Neuronal stem cell (in vitro differentiated cells): ENCODE results near the gene PCDHA6.

Source experiments
- DNase-seq: peaks from one replicate; pipeline ENCODE4 v3.0.0-alpha.2; 2013; ENCODE audit warnings: low spot score
- H2AFZ ChIP-seq: one replicate; pipeline ENCODE4 v1.6.1; 2013; ENCODE audit warnings: mild to moderate bottlenecking, low read length, inconsistent platforms
- H2AK5ac ChIP-seq: 2 replicates; pipeline ENCODE4 v1.6.1; 2013; ENCODE audit warnings: low read depth, mild to moderate bottlenecking, inconsistent platforms, low read length, moderate library complexity, mixed read lengths
- H2BK120ac ChIP-seq: 2 replicates; pipeline ENCODE4 v1.6.1; 2013; ENCODE audit warnings: low read depth, mild to moderate bottlenecking, inconsistent platforms, low read length, moderate library complexity, mixed read lengths
- H2BK12ac ChIP-seq: one replicate; pipeline ENCODE4 v1.6.1; 2013; ENCODE audit warnings: low read length, inconsistent platforms
- H2BK15ac ChIP-seq: 2 replicates; pipeline ENCODE4 v1.6.1; 2013; ENCODE audit warnings: mild to moderate bottlenecking, low read length, inconsistent platforms, mixed read lengths
- H2BK5ac ChIP-seq: one replicate; pipeline ENCODE4 v1.6.1; 2013; ENCODE audit warnings: inconsistent platforms, mild to moderate bottlenecking, low read length, moderate library complexity
- H3K14ac ChIP-seq: one replicate; pipeline ENCODE4 v1.6.1; 2013; ENCODE audit warnings: low read length, inconsistent platforms
- H3K18ac ChIP-seq: 2 replicates; pipeline ENCODE4 v1.6.1; 2013; ENCODE audit warnings: low read length, inconsistent platforms
- H3K23ac ChIP-seq: 2 replicates; pipeline ENCODE4 v1.6.1; 2013; ENCODE audit warnings: low read depth, mild to moderate bottlenecking, mixed read lengths, low read length, inconsistent platforms; ENCODE audit not compliant: poor library complexity
- H3K27ac ChIP-seq: replicated peaks from 3 replicates; pipeline ENCODE4 v1.5.1; 2013; ENCODE audit warnings: low read length, inconsistent platforms
- H3K27me3 ChIP-seq, 3 experiments: 2 replicates each; pipeline ENCODE4 v1.6.1; 2013; ENCODE audit warnings: low read length in 3 of 3, mild to moderate bottlenecking in 2 of 3, inconsistent platforms in 1 of 3, low read depth in 1 of 3, mixed read lengths in 1 of 3, moderate library complexity in 1 of 3; ENCODE audit not compliant: control insufficient read depth in 3 of 3, insufficient read depth in 3 of 3
- H3K36me3 ChIP-seq, 2 donors: replicated peaks in 1 of 2; 2 replicates each; pipeline ENCODE4 v1.6.1; 2013; ENCODE audit warnings: low read length in 2 of 2; ENCODE audit not compliant: control insufficient read depth in 2 of 2, insufficient read depth in 2 of 2
- H3K4ac ChIP-seq: 2 replicates; pipeline ENCODE4 v1.6.1; 2013; ENCODE audit warnings: inconsistent platforms, mild to moderate bottlenecking, low read length, moderate library complexity
- H3K4me1 ChIP-seq, 2 donors: 1 replicate in 1 of 2; 2 replicates in 1 of 2; pipeline ENCODE4 v1.6.1; 2013; ENCODE audit warnings: low read length in 2 of 2, low read depth in 1 of 2; ENCODE audit not compliant: control insufficient read depth in 2 of 2, insufficient read depth in 1 of 2
- H3K4me2 ChIP-seq: one replicate; pipeline ENCODE4 v1.6.1; 2013; ENCODE audit warnings: mild to moderate bottlenecking, low read length, inconsistent platforms; ENCODE audit not compliant: insufficient read depth, poor library complexity, severe bottlenecking
- H3K4me3 ChIP-seq, 2 donors: 2 replicates each; pipeline ENCODE4 v1.5.1; 2013; ENCODE audit warnings: low read length in 2 of 2, mild to moderate bottlenecking in 2 of 2, inconsistent platforms in 1 of 2, moderate library complexity in 1 of 2
- H3K79me1 ChIP-seq: one replicate; pipeline ENCODE4 v1.6.1; 2013; ENCODE audit warnings: low read depth, mild to moderate bottlenecking, inconsistent platforms, low read length, moderate library complexity
- H3K9ac ChIP-seq: one replicate; pipeline ENCODE4 v1.6.1; 2013; ENCODE audit warnings: mild to moderate bottlenecking, low read depth, low read length, inconsistent platforms; ENCODE audit not compliant: poor library complexity
- H3K9me3 ChIP-seq, 2 donors: replicated peaks in 1 of 2; 2 replicates each; pipeline versions ENCODE3 to v1.6.1; 2013; ENCODE audit warnings: low read length in 2 of 2, mild to moderate bottlenecking in 2 of 2, inconsistent platforms in 1 of 2, low read depth in 1 of 2, mixed read lengths in 1 of 2, moderate library complexity in 1 of 2; ENCODE audit not compliant: control insufficient read depth in 2 of 2, insufficient read depth in 1 of 2
- H4K8ac ChIP-seq: one replicate; pipeline ENCODE4 v1.6.1; 2013; ENCODE audit warnings: low read depth, mild to moderate bottlenecking, inconsistent platforms, low read length, moderate library complexity
- H4K91ac ChIP-seq: one replicate; pipeline ENCODE4 v1.6.1; 2013; ENCODE audit warnings: low read length, low read depth, mild to moderate bottlenecking, inconsistent platforms; ENCODE audit not compliant: poor library complexity
- WGBS, 2 donors: extraction: QIAGEN DNeasy Blood & Tissue Kit; methylation state at CpG; one replicate each; pipeline ENCODE4 v1.1.7; 2013; ENCODE audit warnings: missing lambda C conversion rate in 2 of 2, mixed read lengths in 1 of 2; ENCODE audit not compliant: insufficient read length in 2 of 2, insufficient replicate concordance in 1 of 2; ENCODE audit errors: extremely low coverage in 2 of 2; 5-methylcytosine and 5-hydroxymethylcytosine counted together

PCDHA6 gene

DNA sequence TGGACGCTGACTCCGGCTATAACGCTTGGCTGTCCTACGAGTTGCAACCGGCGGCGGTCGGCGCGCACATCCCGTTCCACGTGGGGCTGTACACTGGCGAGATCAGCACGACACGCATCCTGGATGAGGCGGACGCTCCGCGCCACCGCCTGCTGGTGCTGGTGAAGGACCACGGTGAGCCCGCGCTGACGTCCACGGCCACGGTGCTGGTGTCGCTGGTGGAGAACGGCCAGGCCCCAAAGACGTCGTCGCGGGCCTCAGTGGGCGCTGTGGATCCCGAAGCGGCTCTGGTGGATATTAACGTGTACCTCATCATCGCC lies 49.5 kb downstream of the PCDHA6 start:
- no peaks in the 10 kb centered on the region for H3K4me1 ChIP-seq
- H3K79me1 ChIP-seq: peaks cover 12% of the 10 kb centered on the region
- H4K8ac ChIP-seq: peak overlapping the region; percentile 82
- no peak overlapping the region for H3K4me2 ChIP-seq
- no peak overlapping the region for H3K9ac ChIP-seq
- no peak overlapping the region for H2BK12ac ChIP-seq
- peak overlapping the region; percentile 26 for H2BK15ac ChIP-seq
- WGBS, 2 donors: no CpG with 5 or more reads among the region's 37 CpGs
- H3K9me3 ChIP-seq: peaks cover 8 to 25% of the 10 kb centered on the region in 2 donors
- H2AFZ ChIP-seq: no peak overlapping the region
- H4K91ac ChIP-seq: no peak overlapping the region
- H3K18ac ChIP-seq: peak overlapping the region; percentile 17
- no peak overlapping the region for H2BK120ac ChIP-seq
- H3K27ac ChIP-seq: no peak overlapping the region
- H2BK5ac ChIP-seq: no peak overlapping the region
- no peak overlapping the region for H3K4me3 ChIP-seq
- DNase-seq: no peak
- no peak overlapping the region for H3K4ac ChIP-seq
- peak overlapping the region; percentile 91 for H3K23ac ChIP-seq
- no peaks in the 10 kb centered on the region for H3K27me3 ChIP-seq
- H3K14ac ChIP-seq: peak overlapping the region; percentile 38
- H3K36me3 ChIP-seq: peaks cover 13 to 22% of the 10 kb centered on the region in 2 donors
- no peak overlapping the region for H2AK5ac ChIP-seq
